Measurements from ENCODE around the gene CGNL1. TPM values are rescaled to one million over a fixed set of nuclear protein-coding genes. Genes with fewer than 3 reads are reported as not detected.

CGNL1 gene
- polyA plus RNA-seq, 1 donor = 7.8 TPM

- no peaks in the 10 kb centered on the region for H3K36me3 ChIP-seq (ENCODE audit: control insufficient read depth, insufficient read depth, low read length)
- DNase-seq = no peak
- H3K27ac ChIP-seq (ENCODE audit: low read length) = no peak overlapping the region
- no peaks in the 10 kb centered on the region for H3K27me3 ChIP-seq (ENCODE audit: control insufficient read depth, insufficient read depth, low read length)
- H3K9me3 ChIP-seq (ENCODE audit: control insufficient read depth, low read depth, low read length) = no peaks in the 10 kb centered on the region
- H3K4me3 ChIP-seq (ENCODE audit: low read length) = no peak overlapping the region
- no CpG with 5 or more reads among the region's 17 CpGs for WGBS (ENCODE audit: insufficient coverage, low lambda C conversion rate)
- H3K4me1 ChIP-seq (ENCODE audit: control insufficient read depth, insufficient read depth, low read length) = no peaks in the 10 kb centered on the region
These were observed 23.6 kb upstream of the CGNL1 start for GRCh38 chr15:57352535-57353316.

- Histone ChIP-seq H3K36me3 (ENCODE audit: control insufficient read depth, insufficient read depth, low read length) (no peaks in the 10 kb centered on the region), H3K9me3 (ENCODE audit: control insufficient read depth, low read depth, low read length) (no peaks in the 10 kb centered on the region), H3K27me3 (ENCODE audit: control insufficient read depth, insufficient read depth, low read length) (no peaks in the 10 kb centered on the region), H3K27ac (ENCODE audit: low read length) (no peak overlapping the region), H3K4me3 (ENCODE audit: low read length) (no peak overlapping the region), H3K4me1 (ENCODE audit: control insufficient read depth, insufficient read depth, low read length) (no peaks in the 10 kb centered on the region)
- DNase-seq = peak; percentile 47 to 81
- WGBS (ENCODE audit: insufficient coverage, low lambda C conversion rate) = no CpG with 5 or more reads among the region's 10 CpGs
These were observed 22.9 kb upstream of the CGNL1 start for GRCh38 chr15:57353317-57353804.

GRCh38 chr15:57354436-57355123 lies 21.7 kb upstream of the CGNL1 start:
- Histone ChIP-seq H3K27ac (ENCODE audit: low read length) (no peak overlapping the region), H3K4me1 (ENCODE audit: control insufficient read depth, insufficient read depth, low read length) (no peaks in the 10 kb centered on the region)
- no CpG with 5 or more reads among the region's 7 CpGs for WGBS (ENCODE audit: insufficient coverage, low lambda C conversion rate)

GRCh38 chr15:57355259-57355658 lies 21.0 kb upstream of the CGNL1 start:
- no peaks in the 10 kb centered on the region for H3K27me3 ChIP-seq (ENCODE audit: control insufficient read depth, insufficient read depth, low read length)
- DNase-seq = no peak
- H3K36me3 ChIP-seq (ENCODE audit: control insufficient read depth, insufficient read depth, low read length) = no peaks in the 10 kb centered on the region
- no peak overlapping the region for H3K4me3 ChIP-seq (ENCODE audit: low read length)
- no peaks in the 10 kb centered on the region for H3K4me1 ChIP-seq (ENCODE audit: control insufficient read depth, insufficient read depth, low read length)
- 83% methylated on average over 1 of the region's 8 CpGs for WGBS (ENCODE audit: insufficient coverage, low lambda C conversion rate)
- no peaks in the 10 kb centered on the region for H3K9me3 ChIP-seq (ENCODE audit: control insufficient read depth, low read depth, low read length)
- no peak overlapping the region for H3K27ac ChIP-seq (ENCODE audit: low read length)

More at GRCh38 chr15:57354436-57355123, 21.7 kb upstream of the CGNL1 start:
- no peaks in the 10 kb centered on the region for H3K9me3 ChIP-seq (ENCODE audit: control insufficient read depth, low read depth, low read length)
- DNase-seq = no peak
- H3K4me3 ChIP-seq (ENCODE audit: low read length) = no peak overlapping the region
- no peaks in the 10 kb centered on the region for H3K36me3 ChIP-seq (ENCODE audit: control insufficient read depth, insufficient read depth, low read length)
- H3K27me3 ChIP-seq (ENCODE audit: control insufficient read depth, insufficient read depth, low read length) = no peaks in the 10 kb centered on the region

- no peaks in the 10 kb centered on the region for H3K9me3 ChIP-seq (ENCODE audit: control insufficient read depth, low read depth, low read length)
- no peak overlapping the region for H3K27ac ChIP-seq (ENCODE audit: low read length)
These were observed 20.1 kb upstream of the CGNL1 start for GRCh38 chr15:57356178-57356577.

GRCh38 chr15:57356636-57357035 lies 19.7 kb upstream of the CGNL1 start:
- WGBS (ENCODE audit: insufficient coverage, low lambda C conversion rate) = no CpG with 5 or more reads among the region's 4 CpGs
- DNase-seq = no peak
- Histone ChIP-seq H3K4me3 (ENCODE audit: low read length) (no peak overlapping the region), H3K36me3 (ENCODE audit: control insufficient read depth, insufficient read depth, low read length) (no peaks in the 10 kb centered on the region), H3K27ac (ENCODE audit: low read length) (no peak overlapping the region), H3K9me3 (ENCODE audit: control insufficient read depth, low read depth, low read length) (no peaks in the 10 kb centered on the region), H3K4me1 (ENCODE audit: control insufficient read depth, insufficient read depth, low read length) (no peaks in the 10 kb centered on the region), H3K27me3 (ENCODE audit: control insufficient read depth, insufficient read depth, low read length) (no peaks in the 10 kb centered on the region)

More at GRCh38 chr15:57356178-57356577, 20.1 kb upstream of the CGNL1 start:
- Histone ChIP-seq H3K36me3 (ENCODE audit: control insufficient read depth, insufficient read depth, low read length) (no peaks in the 10 kb centered on the region), H3K27me3 (ENCODE audit: control insufficient read depth, insufficient read depth, low read length) (no peaks in the 10 kb centered on the region), H3K4me1 (ENCODE audit: control insufficient read depth, insufficient read depth, low read length) (no peaks in the 10 kb centered on the region), H3K4me3 (ENCODE audit: low read length) (no peak overlapping the region)
- no peak for DNase-seq

GRCh38 chr15:57357799-57358198 lies 18.5 kb upstream of the CGNL1 start:
- H3K9me3 ChIP-seq (ENCODE audit: control insufficient read depth, low read depth, low read length) = no peaks in the 10 kb centered on the region
- DNase-seq = no peak

GRCh38 chr15:57358571-57358970 lies 17.7 kb upstream of the CGNL1 start:
- H3K36me3 ChIP-seq (ENCODE audit: control insufficient read depth, insufficient read depth, low read length) = no peaks in the 10 kb centered on the region
- no peaks in the 10 kb centered on the region for H3K9me3 ChIP-seq (ENCODE audit: control insufficient read depth, low read depth, low read length)
- DNase-seq = no peak
- WGBS (ENCODE audit: insufficient coverage, low lambda C conversion rate) = no CpG with 5 or more reads among the region's 2 CpGs
- H3K27ac ChIP-seq (ENCODE audit: low read length) = no peak overlapping the region
- H3K4me3 ChIP-seq (ENCODE audit: low read length) = no peak overlapping the region
- no peaks in the 10 kb centered on the region for H3K27me3 ChIP-seq (ENCODE audit: control insufficient read depth, insufficient read depth, low read length)
- H3K4me1 ChIP-seq (ENCODE audit: control insufficient read depth, insufficient read depth, low read length) = no peaks in the 10 kb centered on the region

More at GRCh38 chr15:57357799-57358198, 18.5 kb upstream of the CGNL1 start:
- Histone ChIP-seq H3K4me3 (ENCODE audit: low read length) (no peak overlapping the region), H3K36me3 (ENCODE audit: control insufficient read depth, insufficient read depth, low read length) (no peaks in the 10 kb centered on the region), H3K4me1 (ENCODE audit: control insufficient read depth, insufficient read depth, low read length) (no peaks in the 10 kb centered on the region), H3K27ac (ENCODE audit: low read length) (no peak overlapping the region), H3K27me3 (ENCODE audit: control insufficient read depth, insufficient read depth, low read length) (no peaks in the 10 kb centered on the region)
- WGBS (ENCODE audit: insufficient coverage, low lambda C conversion rate) = no CpG with 5 or more reads among the region's 1 CpG

GRCh38 chr15:57363661-57364060 lies 12.6 kb upstream of the CGNL1 start:
- Histone ChIP-seq H3K4me1 (ENCODE audit: control insufficient read depth, insufficient read depth, low read length) (no peaks in the 10 kb centered on the region), H3K27ac (ENCODE audit: low read length) (no peak overlapping the region), H3K9me3 (ENCODE audit: control insufficient read depth, low read depth, low read length) (no peaks in the 10 kb centered on the region), H3K36me3 (ENCODE audit: control insufficient read depth, insufficient read depth, low read length) (no peaks in the 10 kb centered on the region), H3K4me3 (ENCODE audit: low read length) (no peak overlapping the region), H3K27me3 (ENCODE audit: control insufficient read depth, insufficient read depth, low read length) (no peaks in the 10 kb centered on the region)
- no peak for DNase-seq
- no CpG with 5 or more reads among the region's 1 CpG for WGBS (ENCODE audit: insufficient coverage, low lambda C conversion rate)

- 60% methylated on average over 1 of the region's 9 CpGs for WGBS (ENCODE audit: insufficient coverage, low lambda C conversion rate)
- H3K27me3 ChIP-seq (ENCODE audit: control insufficient read depth, insufficient read depth, low read length) = no peaks in the 10 kb centered on the region
- no peaks in the 10 kb centered on the region for H3K4me1 ChIP-seq (ENCODE audit: control insufficient read depth, insufficient read depth, low read length)
- H3K36me3 ChIP-seq (ENCODE audit: control insufficient read depth, insufficient read depth, low read length) = no peaks in the 10 kb centered on the region
- no peak for DNase-seq
- H3K27ac ChIP-seq (ENCODE audit: low read length) = no peak overlapping the region
- H3K9me3 ChIP-seq (ENCODE audit: control insufficient read depth, low read depth, low read length) = no peaks in the 10 kb centered on the region
- no peak overlapping the region for H3K4me3 ChIP-seq (ENCODE audit: low read length)
These were observed 11.9 kb upstream of the CGNL1 start for GRCh38 chr15:57364282-57365007.
